ENCODE data around the gene HSPA12B. TPM values are rescaled to one million over a fixed set of nuclear protein-coding genes. Genes with fewer than 3 reads are reported as not detected.

Gene HSPA12B
- total and polyA plus RNA-seq, 2 of the 13 experiments (the other 11 are each of a cell fraction or from before 2014, with no cell fraction given) = 0.01 TPM; not detected in 1

DNA sequence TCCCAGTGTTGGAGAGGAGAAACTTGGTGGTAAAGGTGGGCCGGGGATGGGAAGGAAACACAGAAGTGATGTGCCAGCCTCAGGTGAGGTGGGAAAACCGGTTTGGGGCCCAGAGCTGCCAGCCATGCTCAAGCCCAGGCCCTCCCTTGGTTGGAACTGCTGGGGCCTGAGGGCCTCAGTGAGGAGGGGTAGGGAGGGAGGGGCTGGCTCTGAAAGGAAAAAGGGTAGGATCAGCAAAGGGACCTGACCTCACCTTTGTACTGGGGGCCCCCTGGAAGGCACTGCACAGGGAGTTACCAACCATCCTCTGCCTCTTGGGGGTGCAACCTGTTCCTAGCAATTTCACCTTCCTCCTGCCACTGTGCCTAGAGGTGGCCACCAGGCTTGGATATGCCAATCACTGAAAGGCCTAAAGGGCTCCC, 50.6 kb downstream of the HSPA12B start:
- POLR2A ChIA-PET = interaction anchor here (7.6 to 10.4 kb wide), 2 partner anchors 15 to 37 kb away, joined by 74 to 134 read pairs; partner anchors contain the start of genes ADISSP and AP5S1
- Histone ChIP-seq H3K27ac (ENCODE audit: extremely low read length, insufficient read depth, low read length) (no peak overlapping the region), H3K4me2 (ENCODE audit: low read depth, low read length) (no peak overlapping the region), H3K36me3 (replicated peaks in 1 of 2; ENCODE audit: control insufficient read depth in 1 of 2, insufficient read depth in 2 of 2, low read length in 2 of 2) (no peaks in the 10 kb centered on the region), H3K4me1 (ENCODE audit: insufficient read depth, low read length) (peaks cover 76% of the 10 kb centered on the region), H3K4me3 (replicated peaks in 1 of 3; ENCODE audit: insufficient read depth in 1 of 3, low read depth in 2 of 3, low read length in 3 of 3) (no peak overlapping the region), H3K9ac (ENCODE audit: insufficient read depth, low read depth, low read length) (no peak overlapping the region), H3K79me2 (ENCODE audit: insufficient read depth, low read length) (peaks cover 9% of the 10 kb centered on the region), H3K27me3 (ENCODE audit: control insufficient read depth in 1 of 2, insufficient read depth in 2 of 2, low read length in 2 of 2) (peaks cover 2 to 25% of the 10 kb centered on the region in 2 experiments), H3K9me3 (ENCODE audit: low read length) (no peaks in the 10 kb centered on the region), H2AFZ (ENCODE audit: low read length) (no peak overlapping the region), H4K20me1 (ENCODE audit: insufficient read depth, low read length) (peaks cover 5% of the 10 kb centered on the region; the same call in 1 of the 2 replicates)
- ATAC-seq (no peak), DNase-seq (ENCODE audit: low spot score) (no peak), FAIRE-seq (no peak)
- no TSS peak for BruUV-seq (replicated peaks)
- intact Hi-C loops (cut with micrococcal nuclease; ENCODE audit: unreplicated experiment) (loop anchor here (5.0 kb wide), 1 partner anchor 309 kb away; no protein-coding TSS in a partner anchor), in situ Hi-C loops (cut with HindIII; ENCODE audit: extremely low pct_ligation_motif_present, low pct_unique_long_range_greater_than_20kb) (loop anchor here (5.0 kb wide), 1 partner anchor 34 kb away; no protein-coding TSS in a partner anchor)
- CTCF ChIA-PET (ENCODE audit: low intra/inter-chr PET ratio, low total read pairs) = no interaction called here
- WGBS (ENCODE audit: low lambda C conversion rate) = 82% methylated on average over 2 of the region's 2 CpGs
- TF ChIP-seq ZNF766 (CRISPR knock-in tag; IDR thresholded peaks at IDR 0.05; ENCODE audit: borderline replicate concordance) (peak; percentile 57; the same call in 1 of the 2 replicates), PCBP2 (optimal IDR thresholded peaks at IDR 0.05; ENCODE audit: low read depth, low read length, poor library complexity, severe bottlenecking) (peak; percentile 18), AGO2 (optimal IDR thresholded peaks at IDR 0.05; ENCODE audit: low read depth, low read length) (peak; percentile 41), ZFY (CRISPR knock-in tag; IDR thresholded peaks at IDR 0.05) (peak; percentile 43; the same call in 1 of the 2 replicates), PAF1 (CRISPR knock-in tag; IDR thresholded peaks at IDR 0.05) (peak; percentile 62; the same call in 1 of the 2 replicates), XRCC5 (optimal IDR thresholded peaks at IDR 0.05; ENCODE audit: low read length) (no peak), CENPT (CRISPR knock-in tag; IDR thresholded peaks at IDR 0.05; ENCODE audit: low read depth) (no peak), FOXC1 (CRISPR knock-in tag; IDR thresholded peaks at IDR 0.05; ENCODE audit: borderline replicate concordance) (no peak), MIXL1 (CRISPR knock-in tag; IDR thresholded peaks at IDR 0.05) (no peak), PCBP1 (IDR thresholded peaks at IDR 0.05; ENCODE audit: borderline replicate concordance, low read depth, low read length) (no peak), ZNF326 (CRISPR knock-in tag; IDR thresholded peaks at IDR 0.05; ENCODE audit: borderline replicate concordance) (0 out of 2 replicates have a peak, but pooled peaks have one; percentile 56), MYC (CRISPR knock-in tag; IDR thresholded peaks at IDR 0.05; ENCODE audit: borderline replicate concordance) (0 out of 2 replicates have a peak, but pooled peaks have one; percentile 31), TSC22D2 (CRISPR knock-in tag; IDR thresholded peaks at IDR 0.05; ENCODE audit: borderline replicate concordance) (no peak), ZSCAN25 (CRISPR knock-in tag; IDR thresholded peaks at IDR 0.05) (0 out of 2 replicates have a peak, but pooled peaks have one; percentile 2), POLR2A (IDR thresholded peaks at IDR 0.05; ENCODE audit: insufficient read depth in 1 of 2, low read depth in 2 of 2, low read length in 2 of 2) (peak; percentile 15 to 25; a peak in 1 of 4 replicates), BORCS8-MEF2B (CRISPR knock-in tag; IDR thresholded peaks at IDR 0.05) (0 out of 2 replicates have a peak, but pooled peaks have one; percentile 32)
- TF ChIP-seq, protein P1, sequence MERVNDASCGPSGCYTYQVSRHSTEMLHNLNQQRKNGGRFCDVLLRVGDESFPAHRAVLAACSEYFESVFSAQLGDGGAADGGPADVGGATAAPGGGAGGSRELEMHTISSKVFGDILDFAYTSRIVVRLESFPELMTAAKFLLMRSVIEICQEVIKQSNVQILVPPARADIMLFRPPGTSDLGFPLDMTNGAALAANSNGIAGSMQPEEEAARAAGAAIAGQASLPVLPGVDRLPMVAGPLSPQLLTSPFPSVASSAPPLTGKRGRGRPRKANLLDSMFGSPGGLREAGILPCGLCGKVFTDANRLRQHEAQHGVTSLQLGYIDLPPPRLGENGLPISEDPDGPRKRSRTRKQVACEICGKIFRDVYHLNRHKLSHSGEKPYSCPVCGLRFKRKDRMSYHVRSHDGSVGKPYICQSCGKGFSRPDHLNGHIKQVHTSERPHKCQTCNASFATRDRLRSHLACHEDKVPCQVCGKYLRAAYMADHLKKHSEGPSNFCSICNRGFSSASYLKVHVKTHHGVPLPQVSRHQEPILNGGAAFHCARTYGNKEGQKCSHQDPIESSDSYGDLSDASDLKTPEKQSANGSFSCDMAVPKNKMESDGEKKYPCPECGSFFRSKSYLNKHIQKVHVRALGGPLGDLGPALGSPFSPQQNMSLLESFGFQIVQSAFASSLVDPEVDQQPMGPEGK (CRISPR knock-in tag; IDR thresholded peaks at IDR 0.05) = peak; percentile 49

Measured in HepG2 (cell line).